GM19455 (cell line): ENCODE measurements around the gene EDNRA.

Experiments
- ATAC-seq: cut with Tn5 transposase; IDR thresholded peaks from one replicate; pipeline ENCODE4 v1.9.1; 2021; ENCODE audit not compliant: unreplicated experiment

Gene EDNRA

DNA sequence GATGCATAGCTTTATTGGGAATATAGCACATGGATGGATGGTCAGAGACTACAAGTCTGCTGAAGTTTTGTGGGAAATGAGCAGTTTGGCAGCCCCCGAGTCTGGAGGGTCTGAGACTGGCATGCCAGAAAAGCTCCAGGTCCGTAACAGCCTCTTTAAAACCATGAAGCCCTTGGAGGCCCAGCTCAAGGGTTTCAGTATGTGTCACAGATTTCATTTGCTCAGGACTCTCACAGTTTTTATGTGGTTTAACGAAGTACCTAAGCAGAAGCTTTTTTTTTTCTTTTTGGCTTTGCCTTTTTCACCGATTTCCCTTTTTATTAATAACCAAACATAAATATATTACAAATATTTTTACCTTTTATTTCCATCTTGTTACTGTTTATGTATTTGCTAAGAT, 105.7 kb downstream of the EDNRA start:
- peak; percentile 82 for ATAC-seq

DNA sequence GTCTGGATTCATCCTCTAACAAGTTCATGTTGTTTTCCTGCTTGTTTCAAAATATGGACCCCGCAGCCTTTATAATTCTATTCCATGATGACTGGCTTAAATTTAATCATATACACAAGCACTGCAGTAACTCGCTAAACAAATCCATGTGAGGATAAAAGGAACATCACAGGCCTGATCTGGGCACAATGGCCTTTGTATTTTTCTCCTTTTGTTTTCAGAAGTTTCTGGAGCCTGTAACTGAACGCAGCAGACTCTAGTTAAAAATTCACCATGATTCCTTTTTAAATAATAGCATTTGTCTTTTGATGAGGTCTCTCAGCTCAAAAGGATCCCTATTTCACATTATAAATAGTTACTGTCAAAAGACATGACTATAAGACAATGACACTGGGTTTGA, 106.1 kb downstream of the EDNRA start:
- ATAC-seq, result no peak

DNA sequence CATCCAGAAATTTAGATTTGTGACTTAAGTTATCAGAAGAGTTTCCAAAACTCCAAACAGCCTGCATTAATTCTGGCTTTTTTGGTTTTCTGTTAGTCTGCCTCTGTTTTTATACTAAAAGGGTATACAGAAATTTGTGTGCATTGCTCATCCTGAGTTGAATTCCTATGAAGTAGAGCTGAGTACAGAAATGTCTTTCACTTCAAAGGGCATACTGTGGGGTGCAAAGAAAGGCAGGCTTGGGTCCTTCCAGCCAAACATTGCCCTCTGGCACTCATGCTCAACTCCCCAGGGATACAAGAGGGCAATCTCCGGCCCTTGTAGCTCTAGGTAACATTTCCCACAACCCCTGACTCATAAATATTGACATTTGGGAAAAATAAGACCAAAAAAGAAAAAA, 108.7 kb downstream of the EDNRA start:
- ATAC-seq, result no peak

DNA sequence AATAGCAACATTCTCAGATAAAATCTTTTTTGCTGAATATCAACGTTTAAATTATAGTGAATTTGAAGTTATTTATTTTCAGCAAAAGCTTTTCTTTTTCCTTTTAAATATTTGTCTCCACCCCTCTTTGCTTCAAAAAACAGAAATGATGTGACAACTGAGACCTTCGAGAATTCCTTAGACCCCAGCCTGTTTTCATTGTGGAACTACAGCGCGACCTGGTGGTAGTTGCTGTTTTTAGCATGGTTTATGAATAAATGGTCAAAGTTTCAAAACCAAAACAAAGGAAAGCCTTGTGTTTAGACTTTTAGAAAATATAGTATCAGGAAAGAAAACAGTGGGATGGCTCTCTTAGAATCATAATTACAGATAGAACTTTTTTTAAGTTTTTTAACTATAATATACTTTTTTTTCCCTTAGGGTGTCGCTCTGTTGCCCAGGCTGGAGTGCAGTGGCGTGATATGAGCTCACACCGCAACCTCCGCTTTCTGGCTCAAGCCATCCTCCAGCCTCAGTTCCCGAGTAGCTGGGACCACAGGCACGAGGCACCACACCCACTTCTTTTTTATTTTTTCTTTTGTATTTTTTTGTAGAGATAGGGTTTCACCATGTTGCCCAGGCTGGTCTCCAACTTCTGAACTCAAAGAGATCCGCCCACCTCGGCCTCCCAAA, 109.5 kb downstream of the EDNRA start:
- no peak for ATAC-seq

DNA sequence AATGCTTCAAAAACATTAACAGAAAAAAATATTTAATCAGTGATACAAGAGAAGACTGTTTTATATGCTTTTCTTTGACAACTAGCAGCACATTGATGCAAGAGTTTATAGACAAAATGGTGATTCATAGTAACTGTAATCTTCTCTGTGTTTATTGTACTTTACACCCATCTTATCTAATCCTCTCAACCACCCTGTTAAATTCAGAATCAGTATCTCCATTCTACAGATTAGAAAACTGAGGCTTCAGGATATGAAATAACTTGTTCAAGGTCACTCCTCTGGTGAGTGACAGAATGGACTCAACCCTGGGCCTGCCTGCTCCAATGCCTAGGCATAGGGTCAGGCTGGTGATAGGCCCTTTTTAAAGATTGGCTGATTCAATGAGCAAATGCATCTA, 110.2 kb downstream of the EDNRA start:
- ATAC-seq, result no peak

DNA sequence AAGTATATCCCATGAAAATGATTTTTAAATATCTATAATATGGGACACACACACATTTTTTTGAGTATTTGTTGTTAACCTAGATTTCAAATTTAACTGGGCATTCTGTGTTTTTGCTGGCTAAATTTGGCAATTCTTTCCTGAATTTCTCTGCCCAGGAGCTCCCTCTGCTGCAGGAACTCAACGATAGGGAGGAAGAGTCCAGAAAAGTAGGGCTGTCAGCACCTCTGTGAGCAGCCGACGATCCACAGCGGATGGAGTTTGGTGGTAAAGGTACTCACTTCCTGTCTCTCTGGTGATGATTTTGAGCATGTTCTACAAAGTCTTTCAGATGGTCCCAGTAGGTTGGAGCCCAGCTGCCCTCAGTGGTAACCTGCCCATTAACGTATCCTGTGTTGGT, 113.2 kb downstream of the EDNRA start:
- no peak for ATAC-seq
